ES-I3 (cell line): ENCODE data around the gene SCRN1.
"Not testable (repeated sequence)": the region's sequence is repeated elsewhere in the genome, so short reads cannot be mapped to it uniquely, and the experiment has no call there.

Experiments used
- H3K36me3 ChIP-seq: 2 replicates; pipeline ENCODE4 v1.6.1; 2013; ENCODE audit warnings: mild to moderate bottlenecking, low read length, control low read depth, moderate library complexity; ENCODE audit not compliant: insufficient read depth
- H3K4me1 ChIP-seq: 2 replicates; pipeline ENCODE4 v1.6.1; 2013; ENCODE audit warnings: mild to moderate bottlenecking, control low read depth, low read length; ENCODE audit not compliant: insufficient read depth
- H3K9ac ChIP-seq: 2 replicates; pipeline ENCODE4 v1.6.1; 2013; ENCODE audit warnings: low read depth, mild to moderate bottlenecking, low read length, moderate library complexity
- H3K9me3 ChIP-seq: 2 replicates; pipeline ENCODE4 v1.6.1; 2013; ENCODE audit warnings: mild to moderate bottlenecking, low read length, moderate library complexity; ENCODE audit not compliant: control insufficient read depth, insufficient read depth

SCRN1 gene

DNA sequence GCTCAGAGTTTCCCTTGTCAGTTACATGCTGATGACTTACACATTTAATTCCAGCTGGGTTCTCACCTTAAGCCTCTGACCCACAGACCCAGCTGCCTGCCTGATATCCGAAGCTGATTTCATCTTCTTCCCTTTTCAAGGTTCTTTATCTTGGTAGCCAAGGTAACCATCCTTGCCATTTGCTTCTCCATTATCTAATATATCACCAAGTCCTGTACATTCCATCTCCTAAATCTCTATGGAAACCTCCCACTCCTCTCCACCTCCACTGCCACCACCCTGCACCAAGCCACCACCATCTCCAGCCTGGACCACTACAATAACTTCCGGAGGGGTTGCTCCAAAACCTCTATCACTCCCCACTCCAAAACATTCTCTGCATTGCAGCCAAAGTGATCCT, 19.9 kb downstream of the SCRN1 start:
- Histone ChIP-seq H3K4me1 (peaks cover 13% of the 10 kb centered on the region; the same call in 1 of the 2 replicates), H3K9me3 (no peaks in the 10 kb centered on the region), H3K9ac (no peak overlapping the region), H3K36me3 (no peaks in the 10 kb centered on the region; the same call in 1 of the 2 replicates)

- Histone ChIP-seq H3K9me3 (no peaks in the 10 kb centered on the region), H3K36me3 (no peaks in the 10 kb centered on the region; the same call in 1 of the 2 replicates), H3K4me1 (peaks cover 13% of the 10 kb centered on the region; the same call in 1 of the 2 replicates), H3K9ac (no peak overlapping the region)
Observed at GRCh38 chr7:29968683-29969395, 20.8 kb downstream of the SCRN1 start.

DNA sequence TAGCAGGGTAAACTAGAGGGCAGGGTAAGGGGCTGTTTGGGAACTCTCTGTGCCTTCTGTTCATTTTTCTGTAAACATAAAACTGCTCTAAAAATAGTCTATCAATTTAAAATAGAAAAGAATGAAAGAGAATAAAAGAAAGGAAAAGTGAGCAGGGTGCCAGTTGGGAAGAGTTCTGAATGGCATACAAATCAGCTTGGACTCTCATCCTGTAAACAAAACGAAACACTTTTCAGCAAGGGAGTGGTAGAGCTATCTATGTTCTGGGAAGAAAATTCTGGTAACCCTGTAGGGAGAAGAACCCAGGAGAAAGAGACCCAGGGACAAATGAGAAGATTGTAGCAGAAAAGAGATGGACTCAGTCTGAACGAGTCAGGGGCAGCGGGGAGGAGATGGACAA, 24.6 kb downstream of the SCRN1 start:
- H3K4me1 ChIP-seq, result peaks cover 5% of the 10 kb centered on the region; the same call in 1 of the 2 replicates
- no peaks in the 10 kb centered on the region for H3K9me3 ChIP-seq
- H3K36me3 ChIP-seq, result peaks cover 2% of the 10 kb centered on the region

GRCh38 chr7:29962035-29962434, 27.6 kb downstream of the SCRN1 start:
- Histone ChIP-seq H3K9ac (no peak overlapping the region), H3K4me1 (peaks cover 3% of the 10 kb centered on the region), H3K36me3 (peaks cover 5% of the 10 kb centered on the region; the same call in 1 of the 2 replicates), H3K9me3 (no peaks in the 10 kb centered on the region)

More for the DNA sequence above, 24.6 kb downstream of the SCRN1 start:
- no peak overlapping the region for H3K9ac ChIP-seq

- H3K9ac ChIP-seq, H3K4me1 ChIP-seq, H3K9me3 ChIP-seq, H3K36me3 ChIP-seq: not testable (repeated sequence)
Observed at GRCh38 chr7:29961611-29962010, 28.0 kb downstream of the SCRN1 start.

DNA sequence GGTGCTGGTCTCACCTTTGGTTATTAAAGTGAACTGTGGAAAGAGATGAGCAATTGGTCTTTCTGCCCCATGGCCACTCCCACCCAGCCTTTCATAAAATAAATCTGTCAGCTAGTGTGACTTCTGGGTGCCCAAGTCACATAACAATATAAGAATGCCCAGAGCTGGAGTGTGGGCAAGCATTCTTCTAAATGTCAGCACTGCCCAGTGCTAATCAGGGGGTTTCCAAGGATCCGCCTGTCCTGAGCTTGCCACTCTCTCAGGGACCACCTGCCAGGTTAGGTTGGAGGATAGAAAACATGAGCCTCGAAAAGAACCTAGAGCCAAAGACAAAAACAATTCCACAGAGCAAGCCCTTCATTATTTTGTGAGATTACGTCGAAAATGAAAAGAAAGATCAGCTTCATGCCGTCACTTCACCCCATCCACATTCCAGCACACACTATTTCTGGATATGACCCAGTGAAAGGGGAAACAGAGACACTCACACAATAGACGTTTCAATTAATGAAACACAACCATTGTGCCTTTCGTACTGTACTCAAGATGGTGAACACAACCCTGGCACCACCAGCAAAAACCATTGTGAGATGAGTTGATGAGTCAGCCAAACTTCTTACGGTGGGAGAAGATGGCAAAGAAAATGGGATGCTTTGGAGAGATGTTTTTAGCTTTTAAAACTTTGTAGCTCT, 30.8 kb downstream of the SCRN1 start:
- H3K9ac ChIP-seq, result no peak overlapping the region

GRCh38 chr7:29957521-29958310, 31.9 kb downstream of the SCRN1 start:
- H3K36me3 ChIP-seq, result peaks cover 6% of the 10 kb centered on the region
- peaks cover 3% of the 10 kb centered on the region for H3K4me1 ChIP-seq
- no peak overlapping the region for H3K9ac ChIP-seq
- H3K9me3 ChIP-seq, result no peaks in the 10 kb centered on the region

More for the DNA sequence above, 30.8 kb downstream of the SCRN1 start:
- Histone ChIP-seq H3K4me1 (peaks cover 3% of the 10 kb centered on the region), H3K36me3 (peaks cover 5% of the 10 kb centered on the region), H3K9me3 (no peaks in the 10 kb centered on the region)

DNA sequence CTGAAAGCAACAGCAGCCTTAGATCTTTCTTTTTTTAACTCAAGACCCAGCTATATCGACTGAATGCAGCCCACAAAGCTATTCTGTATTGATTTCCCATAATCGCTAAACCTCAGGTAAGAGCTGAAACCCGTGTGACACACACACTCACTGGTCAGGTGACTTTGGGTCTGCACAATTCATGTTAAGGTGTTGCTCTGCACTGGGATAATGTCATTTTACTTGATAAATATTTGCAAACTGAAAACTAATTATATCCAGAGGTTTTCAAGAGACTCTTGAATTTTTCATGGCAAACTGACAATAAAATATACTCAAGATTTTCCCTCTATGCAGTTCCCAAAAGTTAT, 33.1 kb downstream of the SCRN1 start:
- peaks cover 3% of the 10 kb centered on the region for H3K4me1 ChIP-seq
- H3K9ac ChIP-seq, result no peak overlapping the region
- H3K36me3 ChIP-seq, result peaks cover 15% of the 10 kb centered on the region
- no peaks in the 10 kb centered on the region for H3K9me3 ChIP-seq

GRCh38 chr7:29955799-29956486, 33.7 kb downstream of the SCRN1 start:
- no peak overlapping the region for H3K9ac ChIP-seq
- H3K36me3 ChIP-seq, result peaks cover 18% of the 10 kb centered on the region
- H3K9me3 ChIP-seq, result no peaks in the 10 kb centered on the region
- peaks cover 3% of the 10 kb centered on the region for H3K4me1 ChIP-seq

DNA sequence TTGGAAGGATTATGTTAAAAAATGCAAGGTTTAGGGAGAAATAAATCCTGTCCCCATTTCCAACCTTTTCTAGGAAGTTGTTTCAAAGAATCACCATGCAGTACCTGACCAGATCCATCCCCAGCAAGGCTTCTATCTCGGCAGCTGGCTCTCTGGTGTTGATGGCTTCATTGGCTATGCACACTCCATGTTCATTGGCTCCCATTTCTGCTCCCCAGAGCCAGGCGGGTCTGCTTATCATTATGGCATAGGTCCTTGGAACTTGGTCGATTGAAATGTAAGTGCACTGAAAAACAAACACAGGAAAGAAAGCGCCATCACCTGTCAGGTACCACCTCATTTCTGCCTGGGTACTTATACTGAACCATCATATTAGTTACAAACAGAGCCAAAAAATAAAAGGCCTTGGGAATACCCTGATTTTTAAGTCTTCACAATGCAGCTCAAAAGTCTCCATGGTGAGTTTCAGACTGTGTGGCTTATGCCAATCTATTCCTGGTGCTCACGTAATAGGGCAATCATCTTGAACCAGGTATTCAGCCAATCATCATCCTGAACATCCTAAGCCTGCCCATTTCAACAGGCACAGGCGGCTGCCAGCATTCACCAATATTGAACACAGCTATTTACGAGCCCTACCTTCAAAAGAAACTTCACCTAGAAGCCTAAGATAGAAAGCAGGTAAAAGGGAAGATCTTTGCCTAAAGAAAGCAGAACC, 34.4 kb downstream of the SCRN1 start:
- no peak overlapping the region for H3K9ac ChIP-seq
- H3K36me3 ChIP-seq, result peaks cover 24% of the 10 kb centered on the region
- H3K9me3 ChIP-seq, result no peaks in the 10 kb centered on the region
- H3K4me1 ChIP-seq, result peaks cover 3% of the 10 kb centered on the region

DNA sequence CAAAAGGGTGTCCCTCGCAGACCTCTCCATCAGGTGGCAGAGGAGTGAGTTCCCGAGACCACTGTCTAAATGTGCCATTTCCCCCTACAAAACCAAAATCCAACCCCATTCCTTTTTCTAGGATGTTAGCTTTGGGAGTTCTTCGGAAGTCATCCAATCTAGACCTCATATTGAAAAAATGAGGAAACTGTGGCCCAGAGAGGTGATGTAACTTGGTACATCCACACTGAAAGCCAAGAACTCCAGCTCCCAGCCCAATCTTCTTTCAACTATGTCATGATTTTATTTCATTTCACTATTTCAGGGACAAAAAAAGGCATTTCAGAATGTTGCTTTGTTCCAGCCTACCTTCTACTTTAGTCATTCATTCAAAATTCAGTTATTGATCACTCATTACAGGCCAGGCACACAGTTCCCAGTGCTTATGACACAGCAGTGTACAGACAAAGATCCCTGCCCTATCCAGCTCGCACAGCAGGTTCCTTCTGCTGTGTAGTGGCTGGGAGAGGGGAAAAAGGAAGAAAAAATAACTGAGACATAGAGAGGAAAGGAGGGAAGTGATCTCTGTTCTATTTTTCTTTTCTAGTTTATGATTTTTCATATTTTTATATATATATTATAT, 35.8 kb downstream of the SCRN1 start:
- Histone ChIP-seq H3K4me1 (peaks cover 3% of the 10 kb centered on the region), H3K36me3 (peaks cover 24% of the 10 kb centered on the region), H3K9me3 (no peaks in the 10 kb centered on the region), H3K9ac (no peak overlapping the region)

DNA sequence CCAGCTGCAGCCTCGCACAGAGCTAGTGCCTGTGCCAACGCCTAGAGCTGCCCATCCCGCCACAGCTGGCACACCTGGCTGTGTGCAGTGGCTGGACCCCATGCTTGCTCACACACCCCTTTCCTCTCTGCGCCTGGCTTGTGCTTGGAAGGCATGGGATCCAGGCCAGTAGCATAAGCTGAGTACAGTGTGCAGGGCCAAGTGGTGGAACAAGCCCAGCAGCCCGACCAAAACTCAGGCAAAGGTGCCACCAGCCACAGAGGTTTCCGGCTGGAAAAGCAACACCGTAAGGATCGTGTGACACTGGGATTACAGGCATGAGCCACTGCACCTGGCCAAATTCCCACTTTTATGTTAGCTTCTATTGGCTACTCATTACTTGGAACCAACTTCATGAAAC, 38.4 kb downstream of the SCRN1 start:
- peaks cover 34% of the 10 kb centered on the region for H3K36me3 ChIP-seq
- no peaks in the 10 kb centered on the region for H3K9me3 ChIP-seq
- H3K4me1 ChIP-seq, result no peaks in the 10 kb centered on the region
- H3K9ac ChIP-seq, result no peak overlapping the region

- Histone ChIP-seq H3K9ac (no peak overlapping the region), H3K36me3 (peaks cover 37% of the 10 kb centered on the region), H3K4me1 (no peaks in the 10 kb centered on the region), H3K9me3 (no peaks in the 10 kb centered on the region)
Observed at GRCh38 chr7:29950480-29950879, 39.1 kb downstream of the SCRN1 start.
